ENCODE data around the gene FZD10.

- TF ChIP-seq CTCF (IDR thresholded peaks at IDR 0.05; ENCODE audit: low read length) = no peak
- no peak for TF ChIP-seq EZH2 (IDR thresholded peaks at IDR 0.05; ENCODE audit: borderline replicate concordance, low read length)
These were observed 16.5 kb upstream of the FZD10 start for GRCh38 chr12:130145731-130146130.

All from OCI-LY1 (cell line).